ENCODE data around the gene STK35.

The STK35 gene

DNA sequence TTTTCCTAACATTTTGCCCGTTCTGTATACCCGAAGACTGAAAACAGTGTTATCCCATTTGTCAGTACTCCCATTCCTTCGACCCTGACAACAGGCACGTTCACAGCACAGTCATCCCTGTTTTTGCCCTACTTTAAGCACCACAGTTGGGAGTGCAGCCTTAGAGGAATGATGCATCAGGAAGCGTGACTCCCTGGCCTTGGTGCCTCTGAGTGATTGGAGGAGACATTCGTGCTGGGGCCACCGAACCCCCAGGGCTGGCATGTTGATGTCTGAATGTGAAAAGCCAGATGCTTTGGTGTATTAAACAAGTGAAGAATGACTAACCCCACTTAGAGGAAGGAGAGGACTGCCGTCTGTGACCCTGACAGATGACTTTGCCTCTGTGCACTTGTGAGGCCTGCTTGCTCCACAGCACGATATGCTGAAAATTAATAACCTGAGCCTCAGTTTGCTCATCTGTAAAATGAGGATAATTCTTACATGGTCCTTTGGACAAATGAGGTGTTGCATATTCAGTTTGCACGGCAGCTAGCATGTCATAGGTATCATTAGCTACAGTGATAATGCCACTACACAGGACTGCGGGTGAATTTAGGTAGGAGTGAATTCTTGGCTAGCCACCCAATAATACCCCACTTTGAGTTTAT, 36.0 kb downstream of the STK35 start:
- no peak for DNase-seq

GRCh38 chr20:2138396-2138795, 36.8 kb downstream of the STK35 start:
- DNase-seq, result no peak

- peak in 1 of 2 experiments; percentile 56 for DNase-seq
These were observed 37.6 kb downstream of the STK35 start for GRCh38 chr20:2139250-2139649.

- DNase-seq, result no peak
These were observed 38.1 kb downstream of the STK35 start for GRCh38 chr20:2139736-2140135.

GRCh38 chr20:2140561-2140960, 38.9 kb downstream of the STK35 start:
- DNase-seq, result no peak

DNA sequence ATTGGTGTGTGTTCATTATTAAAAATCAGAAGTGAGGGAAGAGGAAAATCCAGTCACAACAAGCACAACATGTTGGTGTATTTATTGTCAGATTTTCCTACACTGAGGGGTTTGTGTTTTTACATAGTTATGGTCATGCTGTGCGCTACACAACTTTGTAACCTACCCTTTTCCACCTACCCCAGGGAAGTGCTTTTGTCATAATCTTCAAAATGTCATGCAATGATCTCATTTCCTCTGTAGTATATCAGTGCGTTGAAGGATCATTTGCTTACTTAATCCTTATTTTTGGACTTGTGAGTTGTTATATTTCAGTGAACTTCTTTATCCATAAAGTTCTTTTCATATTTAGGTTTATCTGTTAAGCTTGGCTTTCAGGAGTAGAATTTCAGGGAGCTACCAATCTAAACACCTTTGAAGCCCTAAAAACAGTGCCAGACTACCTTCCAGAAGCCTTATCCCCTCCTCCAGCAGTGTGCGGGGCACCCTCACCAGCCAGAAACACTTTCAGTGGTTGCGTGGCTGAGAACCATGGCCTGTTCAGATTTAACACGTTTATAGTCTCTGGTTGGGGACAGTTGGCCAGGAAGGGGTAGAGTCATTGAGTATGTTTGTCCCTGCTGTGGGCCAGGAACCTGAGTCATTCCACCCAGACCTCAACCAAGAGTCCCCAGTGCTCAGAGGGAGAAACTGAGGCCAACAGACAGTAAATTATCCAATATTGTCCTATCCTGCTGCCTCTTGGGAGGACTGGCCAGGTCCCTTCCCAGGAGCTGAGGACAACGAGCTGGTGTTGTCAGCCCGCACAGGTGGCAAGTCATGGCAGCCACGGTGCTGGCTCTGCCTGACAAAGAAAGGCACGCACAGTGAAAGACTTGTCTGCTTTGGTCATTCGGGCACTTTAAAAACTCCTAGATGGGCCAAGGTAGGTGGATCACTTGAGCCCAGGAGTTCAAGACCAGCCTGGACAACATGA, 40.3 kb downstream of the STK35 start:
- no peak for DNase-seq

DNA sequence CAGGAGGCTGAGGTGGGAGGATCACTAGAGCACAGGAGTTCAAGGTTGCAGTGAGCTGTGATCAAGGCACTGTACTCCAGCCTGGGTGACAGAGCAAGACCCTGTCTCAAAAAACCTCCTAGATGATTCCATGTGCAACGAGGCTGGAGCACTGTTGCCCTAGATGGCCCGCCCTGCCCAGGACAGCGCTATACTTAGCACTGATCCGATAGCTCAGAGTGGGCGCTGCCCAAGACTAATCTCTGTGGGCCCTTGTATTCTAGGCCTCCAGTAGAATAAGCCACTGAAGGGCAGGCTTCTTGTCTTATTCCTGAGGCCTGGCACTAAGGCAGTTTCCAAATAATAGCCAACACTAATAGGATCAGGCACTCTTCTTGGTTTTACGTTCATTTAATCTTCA, 41.0 kb downstream of the STK35 start:
- DNase-seq, result no peak

DNA sequence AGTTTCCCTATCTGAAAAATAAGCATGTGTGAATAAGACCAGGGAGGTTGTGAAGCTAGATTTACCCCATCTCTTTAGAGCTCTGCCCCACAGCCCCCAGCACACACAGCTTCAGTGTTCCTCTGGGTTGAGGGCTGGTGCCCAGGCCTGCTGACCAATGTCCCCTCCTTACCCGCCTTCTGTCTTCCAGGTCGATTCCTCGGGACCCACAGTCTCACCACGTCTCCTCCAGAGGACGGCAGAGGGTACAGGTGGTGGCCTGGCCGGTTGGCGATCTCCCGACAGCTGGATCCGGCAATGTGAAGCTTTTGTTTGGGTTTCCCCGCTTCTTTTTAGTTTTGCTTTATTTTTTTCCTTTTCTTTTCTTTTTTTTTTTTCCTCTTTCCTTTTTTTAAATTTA, 42.0 kb downstream of the STK35 start:
- no peak for DNase-seq

- DNase-seq, result no peak
These were observed 43.2 kb downstream of the STK35 start for GRCh38 chr20:2144850-2145249.

- no peak for DNase-seq
These were observed 43.7 kb downstream of the STK35 start for GRCh38 chr20:2145376-2145775.

- DNase-seq, result no peak
These were observed 44.6 kb downstream of the STK35 start for GRCh38 chr20:2146080-2146867.

GRCh38 chr20:2149507-2149906, 47.9 kb downstream of the STK35 start:
- DNase-seq, result no peak

GRCh38 chr20:2150660-2151059, 49.0 kb downstream of the STK35 start:
- DNase-seq, result no peak

DNA sequence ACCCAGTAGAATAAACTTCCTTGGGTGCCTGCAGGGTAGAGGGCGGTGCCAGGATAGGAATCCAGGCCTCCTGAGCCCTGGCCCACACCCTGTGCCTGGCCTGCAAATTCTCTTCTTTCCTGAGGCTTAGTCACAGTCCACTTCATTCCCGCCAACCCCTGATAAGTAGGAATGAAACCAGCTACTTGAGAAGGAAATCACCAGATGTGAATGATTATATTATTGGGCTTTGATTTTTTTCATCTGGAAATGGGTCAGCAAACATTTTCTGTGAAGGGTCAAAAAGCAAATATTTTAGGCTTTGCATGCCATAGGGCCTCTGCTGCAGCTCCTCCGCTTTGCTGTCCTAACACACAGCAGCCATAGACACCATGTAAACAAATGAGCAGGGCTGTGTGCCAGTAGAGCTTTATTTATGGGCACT, 50.2 kb downstream of the STK35 start:
- DNase-seq, result peak; percentile 11 to 67

DNA sequence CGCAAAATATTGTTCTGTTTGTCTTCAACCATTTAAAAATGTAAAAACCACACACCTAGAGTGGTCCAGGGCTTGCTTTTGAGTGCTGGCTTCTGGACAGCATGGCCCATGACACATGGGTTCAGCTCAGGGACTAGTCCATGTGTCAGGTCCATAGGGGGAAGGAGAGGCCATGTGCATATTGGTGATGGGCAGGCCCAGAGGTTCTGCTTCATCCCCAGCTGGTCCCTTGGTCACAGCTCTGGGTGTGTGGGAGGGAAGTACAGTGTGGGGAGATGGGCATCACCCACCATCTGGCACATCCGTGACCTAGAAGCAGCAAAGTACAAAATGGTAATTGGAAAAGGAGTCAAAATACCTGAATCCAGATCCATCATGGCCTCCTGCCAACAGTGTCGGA, 50.7 kb downstream of the STK35 start:
- peak; percentile 7 to 54 for DNase-seq

- no peak for DNase-seq
These were observed 51.7 kb downstream of the STK35 start for GRCh38 chr20:2153326-2153725.

- DNase-seq, result no peak
These were observed 54.6 kb downstream of the STK35 start for GRCh38 chr20:2156224-2156623.

GRCh38 chr20:2156666-2157624, 55.3 kb downstream of the STK35 start:
- no peak for DNase-seq

GRCh38 chr20:2162125-2162822, 60.6 kb downstream of the STK35 start:
- DNase-seq, result no peak

GRCh38 chr20:2162823-2163166, 61.2 kb downstream of the STK35 start:
- DNase-seq, result no peak

GRCh38 chr20:2163312-2163711, 61.7 kb downstream of the STK35 start:
- DNase-seq, result no peak

GRCh38 chr20:2163757-2164156, 62.1 kb downstream of the STK35 start:
- no peak for DNase-seq

Measured in NCI-H524 (cell line).